Thyroid gland (tissue), 4 donors: Measurements from ENCODE around the gene PPP2R5E.

Experiments used
- POLR2A ChIP-seq, 2 donors: fragments of 450-650 bp; IDR thresholded peaks; one replicate each; pipeline ENCODE4 v1.6.1; 2017; ENCODE audit warnings: antibody characterized with exemption in 2 of 2, mild to moderate bottlenecking in 2 of 2, moderate library complexity in 1 of 2
- TF ChIP-seq, protein P1 (sequence below), 6 experiments: fragments of 200-600 bp in 3 of 6; fragments of 450-650 bp in 3 of 6; sonication (generic) in 3 of 6; IDR thresholded peaks; one replicate each; pipeline ENCODE4 v1.5.1; 2016 to 2019; ENCODE audit warnings: antibody characterized with exemption in 6 of 6, mild to moderate bottlenecking in 2 of 6, inconsistent platforms in 1 of 6, moderate library complexity in 1 of 6

DNA sequence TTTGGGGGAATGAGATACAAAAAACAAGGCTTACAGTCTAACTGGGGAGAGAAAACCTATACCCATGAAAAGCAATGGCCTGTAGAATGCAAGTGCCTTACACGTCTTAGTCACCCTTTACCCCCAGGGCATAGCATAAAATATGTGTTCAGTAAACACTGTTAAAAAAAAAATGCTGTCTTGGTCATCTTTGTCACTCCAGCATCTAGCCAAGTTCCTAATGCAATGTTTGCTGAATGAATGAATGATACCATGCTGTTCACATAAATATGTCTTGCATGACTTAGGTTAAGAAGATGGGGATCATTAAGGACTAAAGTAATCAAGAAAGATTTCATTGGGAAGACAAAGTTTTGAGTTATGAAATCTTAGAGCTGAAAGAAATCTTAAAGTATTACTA is 38.5 kb downstream of the PPP2R5E start:
- no peak for TF ChIP-seq POLR2A (IDR thresholded peaks at IDR 0.05)
- TF ChIP-seq, protein P1, sequence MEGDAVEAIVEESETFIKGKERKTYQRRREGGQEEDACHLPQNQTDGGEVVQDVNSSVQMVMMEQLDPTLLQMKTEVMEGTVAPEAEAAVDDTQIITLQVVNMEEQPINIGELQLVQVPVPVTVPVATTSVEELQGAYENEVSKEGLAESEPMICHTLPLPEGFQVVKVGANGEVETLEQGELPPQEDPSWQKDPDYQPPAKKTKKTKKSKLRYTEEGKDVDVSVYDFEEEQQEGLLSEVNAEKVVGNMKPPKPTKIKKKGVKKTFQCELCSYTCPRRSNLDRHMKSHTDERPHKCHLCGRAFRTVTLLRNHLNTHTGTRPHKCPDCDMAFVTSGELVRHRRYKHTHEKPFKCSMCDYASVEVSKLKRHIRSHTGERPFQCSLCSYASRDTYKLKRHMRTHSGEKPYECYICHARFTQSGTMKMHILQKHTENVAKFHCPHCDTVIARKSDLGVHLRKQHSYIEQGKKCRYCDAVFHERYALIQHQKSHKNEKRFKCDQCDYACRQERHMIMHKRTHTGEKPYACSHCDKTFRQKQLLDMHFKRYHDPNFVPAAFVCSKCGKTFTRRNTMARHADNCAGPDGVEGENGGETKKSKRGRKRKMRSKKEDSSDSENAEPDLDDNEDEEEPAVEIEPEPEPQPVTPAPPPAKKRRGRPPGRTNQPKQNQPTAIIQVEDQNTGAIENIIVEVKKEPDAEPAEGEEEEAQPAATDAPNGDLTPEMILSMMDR (IDR thresholded peaks at IDR 0.05), result no peak
